Epithelial cell of esophagus (primary cell): ENCODE data around the gene RAB4B.

ENCODE experiments used
- DNase-seq: peaks from one replicate; pipeline ENCODE4 v3.0.0; 2010; ENCODE audit warnings: low read depth
- H3K4me3 ChIP-seq: 2 replicates; pipeline ENCODE4 v1.5.1; 2011; ENCODE audit warnings: mild to moderate bottlenecking, low read length, control low read depth
- TF ChIP-seq, protein P1 (sequence below): IDR thresholded peaks from 2 replicates; pipeline ENCODE4 v1.5.1; 2011; ENCODE audit warnings: low read depth, mild to moderate bottlenecking, low read length, control low read depth, inconsistent platforms; ENCODE audit not compliant: insufficient read depth; ENCODE audit errors: missing control alignments

Gene RAB4B

DNA sequence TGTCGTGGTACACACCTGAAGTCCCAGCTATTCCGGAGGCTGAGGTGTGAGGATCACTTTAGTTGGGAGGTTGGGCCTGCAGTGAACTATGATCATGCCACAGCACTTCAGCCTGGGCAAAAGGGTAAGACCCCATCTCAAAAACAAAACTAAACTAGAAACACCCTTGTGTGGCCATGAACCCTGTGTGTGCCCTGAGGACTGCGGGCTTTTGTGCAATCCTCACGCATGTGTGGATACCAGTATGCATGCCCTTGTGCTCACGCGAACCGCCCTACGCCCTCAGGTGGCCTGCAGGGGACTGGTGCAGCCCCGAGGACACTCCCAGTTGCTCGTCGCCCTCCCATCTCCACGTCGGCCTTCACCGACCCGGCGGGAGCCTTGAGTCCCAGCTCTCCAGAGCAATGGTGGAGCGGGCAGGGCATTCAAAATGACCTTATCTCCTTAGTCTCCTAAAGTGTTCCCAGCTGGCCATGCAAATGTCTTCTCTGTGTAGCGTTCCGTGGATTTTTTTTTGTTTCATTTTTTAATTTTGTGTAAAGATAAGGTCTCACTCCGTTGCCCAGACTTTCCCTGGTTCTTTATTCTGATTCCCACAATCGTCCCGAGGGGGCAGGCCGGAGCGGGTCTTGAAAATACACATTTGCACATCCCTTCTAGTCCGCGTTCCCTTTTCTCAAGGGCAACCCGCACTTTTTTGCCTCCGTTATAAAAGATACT, 20.1 kb downstream of the RAB4B start:
- DNase-seq: peak; percentile 45
- TF ChIP-seq, protein P1, sequence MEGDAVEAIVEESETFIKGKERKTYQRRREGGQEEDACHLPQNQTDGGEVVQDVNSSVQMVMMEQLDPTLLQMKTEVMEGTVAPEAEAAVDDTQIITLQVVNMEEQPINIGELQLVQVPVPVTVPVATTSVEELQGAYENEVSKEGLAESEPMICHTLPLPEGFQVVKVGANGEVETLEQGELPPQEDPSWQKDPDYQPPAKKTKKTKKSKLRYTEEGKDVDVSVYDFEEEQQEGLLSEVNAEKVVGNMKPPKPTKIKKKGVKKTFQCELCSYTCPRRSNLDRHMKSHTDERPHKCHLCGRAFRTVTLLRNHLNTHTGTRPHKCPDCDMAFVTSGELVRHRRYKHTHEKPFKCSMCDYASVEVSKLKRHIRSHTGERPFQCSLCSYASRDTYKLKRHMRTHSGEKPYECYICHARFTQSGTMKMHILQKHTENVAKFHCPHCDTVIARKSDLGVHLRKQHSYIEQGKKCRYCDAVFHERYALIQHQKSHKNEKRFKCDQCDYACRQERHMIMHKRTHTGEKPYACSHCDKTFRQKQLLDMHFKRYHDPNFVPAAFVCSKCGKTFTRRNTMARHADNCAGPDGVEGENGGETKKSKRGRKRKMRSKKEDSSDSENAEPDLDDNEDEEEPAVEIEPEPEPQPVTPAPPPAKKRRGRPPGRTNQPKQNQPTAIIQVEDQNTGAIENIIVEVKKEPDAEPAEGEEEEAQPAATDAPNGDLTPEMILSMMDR: peak; percentile 48
- H3K4me3 ChIP-seq: peak overlapping the region; percentile 54

DNA sequence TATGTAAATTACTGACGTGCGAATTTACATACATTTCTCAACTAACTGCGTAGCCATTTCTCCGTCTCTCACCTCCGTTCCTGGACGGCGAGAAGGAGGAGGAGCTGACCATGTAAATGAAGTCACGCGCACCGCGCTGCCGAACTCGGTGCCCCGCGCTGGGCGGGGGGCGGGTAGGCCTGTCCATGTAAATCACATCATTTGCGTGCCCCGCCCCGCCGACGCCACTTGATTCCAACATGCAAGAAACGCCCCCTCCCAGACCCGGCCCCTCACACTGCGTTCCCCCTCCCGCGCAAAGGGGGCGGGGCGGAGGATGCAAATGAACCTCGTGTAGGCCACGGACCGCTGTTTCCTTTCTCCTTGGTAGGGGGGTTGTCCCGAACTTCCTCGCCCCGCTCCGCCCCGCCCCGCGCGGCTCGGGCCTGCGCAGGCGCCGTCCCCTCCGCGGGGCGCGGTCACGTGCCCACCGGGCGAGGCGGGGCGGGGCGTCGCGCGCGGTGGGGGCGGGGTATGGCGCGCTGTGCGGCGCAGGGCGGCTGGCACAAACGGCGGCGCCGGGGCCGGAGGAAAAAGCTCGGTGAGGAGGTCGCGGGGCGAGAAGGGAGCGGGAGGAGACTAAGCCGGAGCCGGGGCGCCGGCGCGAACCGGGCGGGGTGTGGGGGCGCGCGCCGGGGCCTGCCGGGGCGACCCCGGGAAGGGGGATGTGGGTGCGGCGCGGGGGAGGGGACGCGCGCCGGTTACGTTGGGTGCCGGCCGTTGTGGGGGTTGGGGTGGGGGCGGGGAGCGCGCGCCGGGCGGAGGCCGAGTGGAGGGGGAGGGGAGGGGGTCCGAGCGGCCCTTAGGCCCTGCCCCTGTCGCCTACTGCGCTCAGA, 20.9 kb downstream of the RAB4B start, which contains the start of gene EGLN2:
EGLN2 (plus strand) TSS at position 509 of the 875 bp plus-strand sequence. CDS start 1,382 bp downstream, outside the sequence.
- DNase-seq: peak; percentile 100
- TF ChIP-seq, protein P1: no peak
- H3K4me3 ChIP-seq: peak within 1 kb of the TSS; percentile 79

DNA sequence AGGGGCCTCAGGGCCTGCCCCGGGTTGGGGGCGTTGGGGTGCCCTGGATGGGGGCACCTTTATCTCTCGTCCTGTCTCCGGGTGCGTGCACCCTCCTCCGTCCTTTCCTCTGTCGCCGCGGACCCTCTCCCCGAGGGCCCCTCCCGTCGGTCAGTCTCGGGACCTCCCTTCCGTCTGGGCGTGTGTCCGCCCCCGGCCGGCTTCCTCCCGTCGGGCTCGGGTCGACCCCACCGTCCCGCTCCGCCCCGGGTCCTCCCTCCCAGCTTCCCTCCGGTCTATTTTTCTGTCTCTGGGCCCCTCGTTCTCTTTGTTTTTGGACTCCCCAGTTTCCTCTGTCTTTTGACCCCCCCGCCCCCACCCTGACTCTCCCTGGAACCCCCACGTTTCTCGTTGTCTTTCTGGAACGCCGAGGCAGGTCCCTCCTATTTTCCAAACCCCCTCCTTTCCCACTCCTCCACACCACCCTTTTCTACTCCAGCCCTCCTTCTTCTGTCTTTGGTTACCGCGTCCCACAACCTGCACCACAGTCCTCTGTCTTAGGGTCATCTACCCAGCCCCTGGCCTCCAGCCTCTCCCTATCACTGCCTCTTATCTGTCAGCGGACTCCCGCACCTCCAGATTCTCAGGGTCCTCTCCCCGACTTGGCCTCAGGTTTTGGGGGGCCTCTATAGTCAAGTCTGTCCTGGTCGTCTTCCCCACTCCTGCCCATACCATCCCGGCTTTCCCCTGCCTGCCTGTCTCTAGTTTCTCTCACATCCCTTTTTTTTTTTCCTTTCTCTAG, 21.7 kb downstream of the RAB4B start:
- DNase-seq: no peak
- H3K4me3 ChIP-seq: peak overlapping the region; percentile 79
- TF ChIP-seq, protein P1: no peak

DNA sequence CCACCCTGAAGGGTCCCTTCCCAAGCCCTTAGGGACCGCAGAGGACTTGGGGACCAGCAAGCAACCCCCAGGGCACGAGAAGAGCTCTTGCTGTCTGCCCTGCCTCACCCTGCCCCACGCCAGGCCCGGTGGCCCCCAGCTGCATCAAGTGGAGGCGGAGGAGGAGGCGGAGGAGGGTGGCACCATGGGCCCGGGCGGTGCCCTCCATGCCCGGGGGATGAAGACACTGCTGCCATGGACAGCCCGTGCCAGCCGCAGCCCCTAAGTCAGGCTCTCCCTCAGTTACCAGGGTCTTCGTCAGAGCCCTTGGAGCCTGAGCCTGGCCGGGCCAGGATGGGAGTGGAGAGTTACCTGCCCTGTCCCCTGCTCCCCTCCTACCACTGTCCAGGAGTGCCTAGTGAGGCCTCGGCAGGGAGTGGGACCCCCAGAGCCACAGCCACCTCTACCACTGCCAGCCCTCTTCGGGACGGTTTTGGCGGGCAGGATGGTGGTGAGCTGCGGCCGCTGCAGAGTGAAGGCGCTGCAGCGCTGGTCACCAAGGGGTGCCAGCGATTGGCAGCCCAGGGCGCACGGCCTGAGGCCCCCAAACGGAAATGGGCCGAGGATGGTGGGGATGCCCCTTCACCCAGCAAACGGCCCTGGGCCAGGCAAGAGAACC, 22.4 kb downstream of the RAB4B start:
- H3K4me3 ChIP-seq: peak overlapping the region; percentile 79
- TF ChIP-seq, protein P1: no peak
- no peak for DNase-seq

DNA sequence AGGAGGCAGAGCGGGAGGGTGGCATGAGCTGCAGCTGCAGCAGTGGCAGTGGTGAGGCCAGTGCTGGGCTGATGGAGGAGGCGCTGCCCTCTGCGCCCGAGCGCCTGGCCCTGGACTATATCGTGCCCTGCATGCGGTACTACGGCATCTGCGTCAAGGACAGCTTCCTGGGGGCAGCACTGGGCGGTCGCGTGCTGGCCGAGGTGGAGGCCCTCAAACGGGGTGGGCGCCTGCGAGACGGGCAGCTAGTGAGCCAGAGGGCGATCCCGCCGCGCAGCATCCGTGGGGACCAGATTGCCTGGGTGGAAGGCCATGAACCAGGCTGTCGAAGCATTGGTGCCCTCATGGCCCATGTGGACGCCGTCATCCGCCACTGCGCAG, 22.9 kb downstream of the RAB4B start:
- DNase-seq: no peak
- TF ChIP-seq, protein P1: no peak
- no peak overlapping the region for H3K4me3 ChIP-seq
